Duodenal mucosa (tissue), 2 donors: Measurements from ENCODE around the gene TNIK.

ENCODE experiments used
- H3K27ac ChIP-seq: one replicate; pipeline ENCODE4 v1.7.0; 2013; ENCODE audit warnings: low read depth, low read length
- H3K27me3 ChIP-seq, 2 donors: one replicate each; pipeline ENCODE4 v1.7.0; 2013; ENCODE audit warnings: low read length in 2 of 2, control low read depth in 1 of 2; ENCODE audit not compliant: insufficient read depth in 2 of 2, control insufficient read depth in 1 of 2
- H3K36me3 ChIP-seq, 2 donors: one replicate each; pipeline ENCODE4 v1.7.0; 2013; ENCODE audit warnings: low read length in 2 of 2, control low read depth in 1 of 2; ENCODE audit not compliant: insufficient read depth in 2 of 2, control insufficient read depth in 1 of 2
- H3K4me1 ChIP-seq, 2 donors: one replicate each; pipeline ENCODE4 v1.7.0; 2013; ENCODE audit warnings: low read length in 2 of 2, control low read depth in 1 of 2; ENCODE audit not compliant: insufficient read depth in 2 of 2, control insufficient read depth in 1 of 2
- H3K4me3 ChIP-seq, 2 donors: one replicate each; pipeline ENCODE4 v1.7.0; 2013; ENCODE audit warnings: low read length in 2 of 2, low read depth in 1 of 2
- H3K9ac ChIP-seq, 2 donors: one replicate each; pipeline ENCODE4 v1.7.0; 2013; ENCODE audit warnings: low read length in 2 of 2, low read depth in 1 of 2
- H3K9me3 ChIP-seq, 2 donors: one replicate each; pipeline ENCODE4 v1.7.0; 2013; ENCODE audit warnings: low read length in 2 of 2, control low read depth in 1 of 2; ENCODE audit not compliant: control insufficient read depth in 1 of 2

TNIK gene

GRCh38 chr3:171412054-171412453, 48.2 kb downstream of the TNIK start:
- no peaks in the 10 kb centered on the region for H3K36me3 ChIP-seq
- H3K9ac ChIP-seq: no peak overlapping the region
- no peak overlapping the region for H3K27ac ChIP-seq
- H3K9me3 ChIP-seq: no peaks in the 10 kb centered on the region
- no peak overlapping the region for H3K4me3 ChIP-seq
- H3K4me1 ChIP-seq: no peaks in the 10 kb centered on the region
- H3K27me3 ChIP-seq: no peaks in the 10 kb centered on the region

GRCh38 chr3:171410186-171410585, 50.0 kb downstream of the TNIK start:
- Histone ChIP-seq H3K27ac (no peak overlapping the region), H3K4me1 (no peaks in the 10 kb centered on the region), H3K36me3 (no peaks in the 10 kb centered on the region), H3K9ac (no peak overlapping the region), H3K9me3 (no peaks in the 10 kb centered on the region), H3K27me3 (no peaks in the 10 kb centered on the region), H3K4me3 (no peak overlapping the region)

DNA sequence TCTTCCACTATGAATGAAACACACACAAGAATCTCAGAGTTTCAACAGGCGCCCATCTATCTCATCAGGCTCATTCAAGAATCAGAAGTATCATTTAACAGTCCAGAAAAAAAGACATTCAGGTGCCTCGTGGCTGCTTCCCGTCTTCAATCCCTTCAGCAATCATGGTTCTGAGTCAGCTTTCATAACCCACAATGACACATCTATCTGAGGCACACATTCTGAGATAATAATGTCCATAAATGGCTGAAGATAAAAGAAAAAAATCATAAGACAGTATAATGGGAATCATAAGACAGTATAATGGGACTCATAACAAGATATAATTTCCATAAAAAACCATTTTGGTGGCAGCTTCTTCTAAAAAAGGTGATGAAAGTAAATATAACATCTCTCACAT, 52.4 kb downstream of the TNIK start:
- no peaks in the 10 kb centered on the region for H3K9me3 ChIP-seq
- H3K4me3 ChIP-seq: no peak overlapping the region
- no peak overlapping the region for H3K9ac ChIP-seq
- H3K4me1 ChIP-seq: no peaks in the 10 kb centered on the region
- no peaks in the 10 kb centered on the region for H3K36me3 ChIP-seq
- H3K27ac ChIP-seq: no peak overlapping the region
- H3K27me3 ChIP-seq: no peaks in the 10 kb centered on the region

- Histone ChIP-seq H3K27ac (no peak overlapping the region), H3K27me3 (no peaks in the 10 kb centered on the region), H3K4me3 (no peak overlapping the region), H3K36me3 (no peaks in the 10 kb centered on the region), H3K9me3 (no peaks in the 10 kb centered on the region), H3K9ac (no peak overlapping the region), H3K4me1 (no peaks in the 10 kb centered on the region)
Measured at GRCh38 chr3:171404376-171404967, 55.7 kb downstream of the TNIK start.

- no peaks in the 10 kb centered on the region for H3K4me1 ChIP-seq
- no peaks in the 10 kb centered on the region for H3K36me3 ChIP-seq
- H3K4me3 ChIP-seq: no peak overlapping the region
- H3K9me3 ChIP-seq: no peaks in the 10 kb centered on the region
- no peak overlapping the region for H3K27ac ChIP-seq
- H3K9ac ChIP-seq: no peak overlapping the region
- H3K27me3 ChIP-seq: no peaks in the 10 kb centered on the region
Measured at GRCh38 chr3:171402281-171402680, 57.9 kb downstream of the TNIK start.

GRCh38 chr3:171401432-171401831, 58.8 kb downstream of the TNIK start:
- Histone ChIP-seq H3K4me3 (no peak overlapping the region), H3K9me3 (no peaks in the 10 kb centered on the region), H3K9ac (no peak overlapping the region), H3K27ac (no peak overlapping the region), H3K4me1 (peaks cover 0 to 3% of the 10 kb centered on the region in 2 donors), H3K27me3 (no peaks in the 10 kb centered on the region), H3K36me3 (no peaks in the 10 kb centered on the region)

GRCh38 chr3:171399842-171400241, 60.4 kb downstream of the TNIK start:
- Histone ChIP-seq H3K27ac (no peak overlapping the region), H3K9me3 (no peaks in the 10 kb centered on the region), H3K36me3 (no peaks in the 10 kb centered on the region), H3K9ac (no peak overlapping the region), H3K4me3 (no peak overlapping the region), H3K4me1 (peaks cover 0 to 3% of the 10 kb centered on the region in 2 donors), H3K27me3 (no peaks in the 10 kb centered on the region)

DNA sequence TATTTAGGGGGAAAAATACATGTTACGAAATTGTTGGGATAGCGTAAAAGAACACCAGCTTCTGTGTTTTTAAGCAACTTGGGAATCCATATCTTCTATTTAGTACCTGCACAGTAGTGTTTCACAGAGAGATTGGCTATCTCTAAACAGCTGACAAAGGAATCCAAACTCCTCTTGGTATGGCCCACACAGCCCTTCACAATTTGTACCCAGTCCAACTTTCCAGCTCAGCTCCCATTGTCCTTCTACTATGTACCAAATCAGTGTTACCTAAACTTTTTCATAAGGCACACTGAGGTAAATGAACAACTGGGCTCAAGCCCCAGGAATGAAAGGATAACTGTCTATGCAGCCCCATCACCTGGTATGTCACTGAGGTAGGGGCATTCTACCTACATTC, 61.9 kb downstream of the TNIK start:
- no peak overlapping the region for H3K4me3 ChIP-seq
- no peaks in the 10 kb centered on the region for H3K9me3 ChIP-seq
- H3K36me3 ChIP-seq: no peaks in the 10 kb centered on the region
- no peaks in the 10 kb centered on the region for H3K27me3 ChIP-seq
- no peak overlapping the region for H3K27ac ChIP-seq
- H3K9ac ChIP-seq: no peak overlapping the region
- H3K4me1 ChIP-seq: peaks cover 0 to 6% of the 10 kb centered on the region in 2 donors

DNA sequence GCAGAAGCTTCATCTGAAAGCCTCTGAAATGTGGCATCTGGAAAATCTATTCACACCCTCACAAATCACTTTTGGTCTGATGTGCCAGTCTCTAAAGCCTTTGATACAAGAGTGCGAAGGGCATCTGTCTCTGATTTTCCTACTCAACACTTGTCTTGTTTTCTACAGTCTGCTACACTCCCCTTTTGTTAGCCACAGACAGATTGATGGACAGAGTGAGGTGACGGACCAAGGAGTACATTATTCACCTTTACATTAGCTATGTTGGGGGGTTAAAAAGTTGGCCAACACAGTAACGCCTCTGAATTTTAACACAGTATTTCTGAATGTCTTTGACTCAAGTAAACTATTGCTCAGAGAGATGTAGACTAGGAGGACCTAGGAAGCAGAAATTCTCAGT, 63.1 kb downstream of the TNIK start:
- Histone ChIP-seq H3K4me1 (peaks cover 0 to 7% of the 10 kb centered on the region in 2 donors), H3K9ac (no peak overlapping the region), H3K4me3 (no peak overlapping the region)

GRCh38 chr3:171396048-171396447, 64.2 kb downstream of the TNIK start:
- Histone ChIP-seq H3K27ac (no peak overlapping the region), H3K36me3 (no peaks in the 10 kb centered on the region), H3K9ac (no peak overlapping the region), H3K27me3 (no peaks in the 10 kb centered on the region), H3K9me3 (no peaks in the 10 kb centered on the region), H3K4me1 (peaks cover 0 to 7% of the 10 kb centered on the region in 2 donors), H3K4me3 (no peak overlapping the region)

More for the DNA sequence above, 63.1 kb downstream of the TNIK start:
- no peaks in the 10 kb centered on the region for H3K27me3 ChIP-seq
- no peak overlapping the region for H3K27ac ChIP-seq
- H3K36me3 ChIP-seq: no peaks in the 10 kb centered on the region
- H3K9me3 ChIP-seq: no peaks in the 10 kb centered on the region
